ENCODE measurements around the gene FAM180A.

- TF ChIP-seq CTCF (conservative IDR thresholded peaks at IDR 0.05; ENCODE audit: low read length) (no peak), EZH2phosphoT487 (IDR thresholded peaks at IDR 0.05; ENCODE audit: borderline replicate concordance, low read depth, low read length) (no peak)
Measured at GRCh38 chr7:135685306-135686084, 63.1 kb downstream of the FAM180A start.
